ENCODE data around the gene RNF224. TPM values are rescaled to one million over a fixed set of nuclear protein-coding genes. Genes with fewer than 3 reads are reported as not detected.
A peak's percentile ranks its signal among the peaks of the same experiment; 100 is the strongest.

The RNF224 gene
- total and polyA plus RNA-seq, 2 of the 13 experiments (the other 11 are each of a cell fraction or from before 2014, with no cell fraction given) = 0.09 TPM; not detected in 1

DNA sequence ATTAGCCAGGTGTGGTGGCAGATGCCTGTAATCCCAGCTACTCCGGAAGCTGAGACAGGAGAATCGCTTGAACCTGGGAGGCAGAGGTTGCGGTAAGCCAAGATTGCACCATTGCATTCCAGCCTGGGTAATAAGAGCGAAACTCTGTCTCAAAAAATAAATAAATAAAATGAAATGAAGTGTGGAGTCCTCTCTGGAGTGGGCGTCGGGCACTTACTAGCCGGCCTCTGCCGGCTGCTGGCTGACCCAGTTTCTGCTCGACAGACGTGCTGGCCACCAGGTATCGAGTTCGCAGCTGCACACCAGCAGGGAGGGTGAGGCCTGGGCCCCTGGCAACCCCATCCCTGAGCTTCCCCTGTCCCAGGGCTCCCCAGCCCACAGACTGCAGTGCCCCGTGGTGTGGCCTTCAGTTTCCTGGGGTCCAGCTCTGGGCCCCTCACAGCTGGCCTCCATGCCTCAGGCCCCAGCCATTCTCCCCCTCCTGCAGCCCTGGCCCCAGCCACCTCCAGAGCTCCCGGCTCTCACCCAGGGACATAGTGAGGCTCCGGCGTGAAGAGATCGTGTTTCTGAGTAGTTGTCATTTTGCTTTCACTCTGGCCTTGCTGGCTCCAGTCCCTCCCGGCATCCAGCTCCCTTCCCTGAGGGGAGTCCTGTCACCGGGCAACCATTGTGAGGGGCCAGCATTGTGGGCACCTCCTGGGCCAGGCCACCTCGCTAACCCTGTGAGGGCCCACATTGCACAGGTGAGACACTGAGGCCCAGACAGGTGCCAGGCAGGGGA lies 20.0 kb downstream of the RNF224 start (continued):
- no peak for TF ChIP-seq ZMAT3 (CRISPR knock-in tag; conservative IDR thresholded peaks at IDR 0.05)
- TF ChIP-seq ZBTB8A (CRISPR knock-in tag; IDR thresholded peaks at IDR 0.05; ENCODE audit: borderline replicate concordance, low read depth) = no peak
- TF ChIP-seq, protein P1, sequence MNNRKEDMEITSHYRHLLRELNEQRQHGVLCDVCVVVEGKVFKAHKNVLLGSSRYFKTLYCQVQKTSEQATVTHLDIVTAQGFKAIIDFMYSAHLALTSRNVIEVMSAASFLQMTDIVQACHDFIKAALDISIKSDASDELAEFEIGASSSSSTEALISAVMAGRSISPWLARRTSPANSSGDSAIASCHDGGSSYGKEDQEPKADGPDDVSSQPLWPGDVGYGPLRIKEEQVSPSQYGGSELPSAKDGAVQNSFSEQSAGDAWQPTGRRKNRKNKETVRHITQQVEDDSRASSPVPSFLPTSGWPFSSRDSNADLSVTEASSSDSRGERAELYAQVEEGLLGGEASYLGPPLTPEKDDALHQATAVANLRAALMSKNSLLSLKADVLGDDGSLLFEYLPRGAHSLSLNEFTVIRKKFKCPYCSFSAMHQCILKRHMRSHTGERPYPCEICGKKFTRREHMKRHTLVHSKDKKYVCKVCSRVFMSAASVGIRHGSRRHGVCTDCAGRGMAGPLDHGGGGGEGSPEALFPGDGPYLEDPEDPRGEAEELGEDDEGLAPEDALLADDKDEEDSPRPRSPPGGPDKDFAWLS (CRISPR knock-in tag; IDR thresholded peaks at IDR 0.05; ENCODE audit: borderline replicate concordance) = no peak
- TF ChIP-seq, protein P2, sequence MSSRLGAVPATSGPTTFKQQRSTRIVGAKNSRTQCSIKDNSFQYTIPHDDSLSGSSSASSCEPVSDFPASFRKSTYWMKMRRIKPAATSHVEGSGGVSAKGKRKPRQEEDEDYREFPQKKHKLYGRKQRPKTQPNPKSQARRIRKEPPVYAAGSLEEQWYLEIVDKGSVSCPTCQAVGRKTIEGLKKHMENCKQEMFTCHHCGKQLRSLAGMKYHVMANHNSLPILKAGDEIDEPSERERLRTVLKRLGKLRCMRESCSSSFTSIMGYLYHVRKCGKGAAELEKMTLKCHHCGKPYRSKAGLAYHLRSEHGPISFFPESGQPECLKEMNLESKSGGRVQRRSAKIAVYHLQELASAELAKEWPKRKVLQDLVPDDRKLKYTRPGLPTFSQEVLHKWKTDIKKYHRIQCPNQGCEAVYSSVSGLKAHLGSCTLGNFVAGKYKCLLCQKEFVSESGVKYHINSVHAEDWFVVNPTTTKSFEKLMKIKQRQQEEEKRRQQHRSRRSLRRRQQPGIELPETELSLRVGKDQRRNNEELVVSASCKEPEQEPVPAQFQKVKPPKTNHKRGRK (CRISPR knock-in tag; IDR thresholded peaks at IDR 0.05) = no peak
- no peak for TF ChIP-seq MBNL3 (CRISPR knock-in tag; conservative IDR thresholded peaks at IDR 0.05)
- no peak for TF ChIP-seq SRSF4 (IDR thresholded peaks at IDR 0.05; ENCODE audit: low read depth, low read length, poor library complexity, severe bottlenecking)
- TF ChIP-seq ZNF749 (CRISPR knock-in tag; IDR thresholded peaks at IDR 0.05; ENCODE audit: borderline replicate concordance) = no peak
- TF ChIP-seq NFYB (CRISPR knock-in tag; IDR thresholded peaks at IDR 0.05) = no peak
- no peak for TF ChIP-seq ZFP1 (CRISPR knock-in tag; IDR thresholded peaks at IDR 0.05)
- TF ChIP-seq, protein P3, sequence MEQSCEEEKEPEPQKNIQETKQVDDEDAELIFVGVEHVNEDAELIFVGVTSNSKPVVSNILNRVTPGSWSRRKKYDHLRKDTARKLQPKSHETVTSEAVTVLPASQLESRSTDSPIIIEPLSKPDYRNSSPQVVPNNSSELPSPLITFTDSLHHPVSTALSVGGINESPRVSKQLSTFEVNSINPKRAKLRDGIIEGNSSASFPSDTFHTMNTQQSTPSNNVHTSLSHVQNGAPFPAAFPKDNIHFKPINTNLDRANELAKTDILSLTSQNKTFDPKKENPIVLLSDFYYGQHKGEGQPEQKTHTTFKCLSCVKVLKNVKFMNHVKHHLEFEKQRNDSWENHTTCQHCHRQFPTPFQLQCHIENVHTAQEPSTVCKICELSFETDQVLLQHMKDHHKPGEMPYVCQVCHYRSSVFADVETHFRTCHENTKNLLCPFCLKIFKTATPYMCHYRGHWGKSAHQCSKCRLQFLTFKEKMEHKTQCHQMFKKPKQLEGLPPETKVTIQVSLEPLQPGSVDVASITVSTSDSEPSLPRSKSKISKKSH (CRISPR knock-in tag; IDR thresholded peaks at IDR 0.05; ENCODE audit: borderline replicate concordance) = no peak
- TF ChIP-seq MED1 (CRISPR knock-in tag; IDR thresholded peaks at IDR 0.05) = no peak
- no peak for TF ChIP-seq ZNF577 (CRISPR knock-in tag; IDR thresholded peaks at IDR 0.05; ENCODE audit: borderline replicate concordance, low read depth)
- TF ChIP-seq MAFG (CRISPR knock-in tag; IDR thresholded peaks at IDR 0.05) = no peak
- no peak for TF ChIP-seq HMG20B (CRISPR knock-in tag; conservative IDR thresholded peaks at IDR 0.05)
- TF ChIP-seq, protein P4, sequence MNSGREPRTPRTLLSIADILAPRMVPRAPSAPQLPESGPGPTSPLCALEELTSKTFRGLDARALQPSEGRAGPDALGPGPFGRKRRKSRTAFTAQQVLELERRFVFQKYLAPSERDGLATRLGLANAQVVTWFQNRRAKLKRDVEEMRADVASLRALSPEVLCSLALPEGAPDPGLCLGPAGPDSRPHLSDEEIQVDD (CRISPR knock-in tag; IDR thresholded peaks at IDR 0.05; ENCODE audit: borderline replicate concordance) = no peak
- TF ChIP-seq ZNF775 (CRISPR knock-in tag; IDR thresholded peaks at IDR 0.05; ENCODE audit: borderline replicate concordance) = no peak
- no peak for TF ChIP-seq ZFAT (CRISPR knock-in tag; conservative IDR thresholded peaks at IDR 0.05)
- TF ChIP-seq TEAD3 (CRISPR knock-in tag; optimal IDR thresholded peaks at IDR 0.05; ENCODE audit: borderline replicate concordance) = peak; percentile 52
- TF ChIP-seq ZMYM3 (CRISPR knock-in tag; IDR thresholded peaks at IDR 0.05) = no peak
- no peak for TF ChIP-seq CHCHD3 (CRISPR knock-in tag; IDR thresholded peaks at IDR 0.05)
- no peak for TF ChIP-seq MLLT10 (CRISPR knock-in tag; IDR thresholded peaks at IDR 0.05)
- no peak for TF ChIP-seq NFIC (IDR thresholded peaks at IDR 0.05; ENCODE audit: low read length)
- TF ChIP-seq, protein P5, sequence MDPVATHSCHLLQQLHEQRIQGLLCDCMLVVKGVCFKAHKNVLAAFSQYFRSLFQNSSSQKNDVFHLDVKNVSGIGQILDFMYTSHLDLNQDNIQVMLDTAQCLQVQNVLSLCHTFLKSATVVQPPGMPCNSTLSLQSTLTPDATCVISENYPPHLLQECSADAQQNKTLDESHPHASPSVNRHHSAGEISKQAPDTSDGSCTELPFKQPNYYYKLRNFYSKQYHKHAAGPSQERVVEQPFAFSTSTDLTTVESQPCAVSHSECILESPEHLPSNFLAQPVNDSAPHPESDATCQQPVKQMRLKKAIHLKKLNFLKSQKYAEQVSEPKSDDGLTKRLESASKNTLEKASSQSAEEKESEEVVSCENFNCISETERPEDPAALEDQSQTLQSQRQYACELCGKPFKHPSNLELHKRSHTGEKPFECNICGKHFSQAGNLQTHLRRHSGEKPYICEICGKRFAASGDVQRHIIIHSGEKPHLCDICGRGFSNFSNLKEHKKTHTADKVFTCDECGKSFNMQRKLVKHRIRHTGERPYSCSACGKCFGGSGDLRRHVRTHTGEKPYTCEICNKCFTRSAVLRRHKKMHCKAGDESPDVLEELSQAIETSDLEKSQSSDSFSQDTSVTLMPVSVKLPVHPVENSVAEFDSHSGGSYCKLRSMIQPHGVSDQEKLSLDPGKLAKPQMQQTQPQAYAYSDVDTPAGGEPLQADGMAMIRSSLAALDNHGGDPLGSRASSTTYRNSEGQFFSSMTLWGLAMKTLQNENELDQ (CRISPR knock-in tag; IDR thresholded peaks at IDR 0.05; ENCODE audit: borderline replicate concordance) = no peak
